ENCODE measurements around the gene REM2.

Gene REM2

DNA sequence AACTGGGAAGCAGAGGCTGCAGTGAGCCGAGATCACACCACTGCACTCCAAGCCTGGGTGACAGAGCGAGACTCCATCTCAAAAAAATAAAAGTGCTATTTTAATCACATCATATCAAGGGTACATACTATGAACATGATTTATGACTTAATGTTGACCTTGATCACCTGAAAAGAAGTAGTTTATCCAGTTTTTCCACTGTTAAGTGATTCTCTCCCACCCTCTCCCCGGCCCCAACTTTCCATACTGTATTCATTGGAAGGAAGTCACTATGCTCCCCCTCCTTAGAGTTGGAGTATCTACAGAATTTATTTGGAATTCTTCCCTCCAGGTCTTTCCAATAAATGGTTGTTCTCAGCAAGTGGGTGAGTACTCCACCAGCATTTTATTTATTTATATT lies 49.1 kb downstream of the REM2 start:
- Mint-ChIP-seq H3K9me3 (no peaks in the 10 kb centered on the region), H3K4me3 (no peak overlapping the region), H3K27me3 (no peaks in the 10 kb centered on the region), H3K36me3 (no peaks in the 10 kb centered on the region), H3K4me1 (peaks cover 11% of the 10 kb centered on the region), H3K27ac (no peak overlapping the region)
- no peak for DNase-seq (ENCODE audit: low spot score in 2 of 2)
- ATAC-seq (ENCODE audit: low read depth): no peak

DNA sequence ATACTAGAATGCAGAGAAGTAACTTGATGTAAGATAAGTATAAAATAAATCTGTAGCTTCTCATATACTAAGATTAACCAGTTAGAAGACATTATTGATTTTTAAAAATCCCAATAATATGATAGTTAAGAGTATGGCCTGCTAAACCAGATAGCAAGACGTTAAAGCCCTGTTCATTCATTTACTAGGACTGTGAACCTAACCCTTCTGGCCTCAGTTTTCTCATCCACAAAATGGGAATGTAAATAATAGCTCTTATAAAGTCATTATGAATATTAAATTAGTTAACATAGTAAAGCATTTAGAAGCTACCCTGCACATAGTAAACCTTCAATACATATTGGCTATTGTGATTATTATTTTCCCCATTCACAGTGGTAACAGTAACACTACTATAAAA lies 52.1 kb downstream of the REM2 start:
- no peaks in the 10 kb centered on the region for H3K36me3 Mint-ChIP-seq
- no peaks in the 10 kb centered on the region for H3K27me3 Mint-ChIP-seq
- DNase-seq (ENCODE audit: low spot score in 2 of 2): no peak
- H3K9me3 Mint-ChIP-seq: no peaks in the 10 kb centered on the region
- peaks cover 2% of the 10 kb centered on the region for H3K4me1 Mint-ChIP-seq
- no peak overlapping the region for H3K27ac Mint-ChIP-seq
- no peak for ATAC-seq (ENCODE audit: low read depth)
- H3K4me3 Mint-ChIP-seq: no peak overlapping the region
